ENCODE data around the gene SLC27A3. TPM values are rescaled to one million over a fixed set of nuclear protein-coding genes. Genes with fewer than 3 reads are reported as not detected.

The SLC27A3 gene
- total RNA-seq, 3 donors from 2014 or later (not counting 1 experiment from before 2014, with no cell fraction given) = 65.3 to 107 (median 89.8) TPM

DNA sequence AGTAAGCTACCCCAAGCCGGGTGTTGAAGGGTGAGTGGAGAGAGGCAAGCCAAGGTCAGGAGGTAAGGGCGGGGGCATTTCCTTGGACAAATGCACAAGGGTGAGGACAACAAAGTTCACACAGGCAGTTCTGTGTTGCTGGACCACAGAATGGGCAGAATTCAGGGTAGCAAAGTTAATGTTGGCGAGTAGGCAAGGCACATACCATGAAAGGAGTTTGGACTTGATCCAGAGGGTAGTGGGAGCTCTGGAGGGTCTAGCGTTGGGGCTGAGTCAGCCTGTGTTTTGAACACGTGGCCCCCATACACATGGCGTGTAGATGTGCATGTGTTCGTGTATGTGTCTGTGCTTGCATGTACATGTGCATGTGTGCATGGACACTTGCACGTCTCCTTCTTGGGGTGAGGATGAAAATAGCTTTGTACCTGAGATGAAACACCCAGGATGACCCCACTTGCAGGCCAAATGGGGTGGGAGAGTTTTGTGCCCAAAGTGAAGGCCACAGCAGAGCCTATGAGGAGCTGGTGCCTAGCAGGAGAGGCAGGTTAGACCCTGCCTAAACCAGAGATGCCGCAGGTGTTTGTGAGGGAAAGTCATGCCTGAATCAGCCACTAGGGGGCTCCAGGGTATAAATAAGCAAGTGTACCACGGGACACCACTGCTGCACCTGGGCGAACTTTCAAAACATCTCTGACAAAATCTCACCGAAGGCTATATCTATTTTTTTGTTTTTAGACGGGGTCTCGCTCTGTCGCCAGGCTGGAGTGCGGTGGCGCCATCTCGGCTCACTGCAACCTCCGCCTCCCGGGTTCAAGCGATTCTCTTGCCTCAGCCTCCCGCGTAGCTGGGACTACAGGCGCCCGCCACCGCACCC, 21.8 kb downstream of the SLC27A3 start:
- intact Hi-C loops (cut with micrococcal nuclease) = loop anchor here (1.0 kb wide), 2 partner anchors 149 to 189 kb away; partner anchors contain the start of genes DENND4B and RAB13
- Mint-ChIP-seq H3K4me1 (peaks cover 30 to 49% of the 10 kb centered on the region in 2 donors), H3K36me3 (no peaks in the 10 kb centered on the region), H3K4me3 (peak overlapping the region; percentile 56), H3K9me3 (no peaks in the 10 kb centered on the region), H3K27ac (peak overlapping the region in 1 of 2 donors; percentile 79), H3K27me3 (ENCODE audit: low read depth in 2 of 2) (no peaks in the 10 kb centered on the region)
- ATAC-seq (peak; percentile 80 to 95 (median 82)), DNase-seq (peak; percentile 76 to 92)
- peaks cover 44% of the 10 kb centered on the region for H3K4me1 ChIP-seq (ENCODE audit: control insufficient read depth, insufficient read depth, low read length)
- no peak overlapping the region for H3K27ac ChIP-seq (ENCODE audit: low read length)
- no peaks in the 10 kb centered on the region for H3K27me3 ChIP-seq (ENCODE audit: control insufficient read depth, insufficient read depth, low read length)
- 67% methylated on average over 26 of the region's 26 CpGs for WGBS (ENCODE audit: insufficient coverage)
- H3K36me3 ChIP-seq (ENCODE audit: control insufficient read depth, insufficient read depth, low read length) = no peaks in the 10 kb centered on the region
- H3K4me3 ChIP-seq (ENCODE audit: low read length) = no peak overlapping the region
- TF ChIP-seq, protein P1, sequence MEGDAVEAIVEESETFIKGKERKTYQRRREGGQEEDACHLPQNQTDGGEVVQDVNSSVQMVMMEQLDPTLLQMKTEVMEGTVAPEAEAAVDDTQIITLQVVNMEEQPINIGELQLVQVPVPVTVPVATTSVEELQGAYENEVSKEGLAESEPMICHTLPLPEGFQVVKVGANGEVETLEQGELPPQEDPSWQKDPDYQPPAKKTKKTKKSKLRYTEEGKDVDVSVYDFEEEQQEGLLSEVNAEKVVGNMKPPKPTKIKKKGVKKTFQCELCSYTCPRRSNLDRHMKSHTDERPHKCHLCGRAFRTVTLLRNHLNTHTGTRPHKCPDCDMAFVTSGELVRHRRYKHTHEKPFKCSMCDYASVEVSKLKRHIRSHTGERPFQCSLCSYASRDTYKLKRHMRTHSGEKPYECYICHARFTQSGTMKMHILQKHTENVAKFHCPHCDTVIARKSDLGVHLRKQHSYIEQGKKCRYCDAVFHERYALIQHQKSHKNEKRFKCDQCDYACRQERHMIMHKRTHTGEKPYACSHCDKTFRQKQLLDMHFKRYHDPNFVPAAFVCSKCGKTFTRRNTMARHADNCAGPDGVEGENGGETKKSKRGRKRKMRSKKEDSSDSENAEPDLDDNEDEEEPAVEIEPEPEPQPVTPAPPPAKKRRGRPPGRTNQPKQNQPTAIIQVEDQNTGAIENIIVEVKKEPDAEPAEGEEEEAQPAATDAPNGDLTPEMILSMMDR (IDR thresholded peaks at IDR 0.05) = peak; percentile 82
- H3K9me3 ChIP-seq (ENCODE audit: control insufficient read depth, insufficient read depth, low read length) = no peaks in the 10 kb centered on the region

DNA sequence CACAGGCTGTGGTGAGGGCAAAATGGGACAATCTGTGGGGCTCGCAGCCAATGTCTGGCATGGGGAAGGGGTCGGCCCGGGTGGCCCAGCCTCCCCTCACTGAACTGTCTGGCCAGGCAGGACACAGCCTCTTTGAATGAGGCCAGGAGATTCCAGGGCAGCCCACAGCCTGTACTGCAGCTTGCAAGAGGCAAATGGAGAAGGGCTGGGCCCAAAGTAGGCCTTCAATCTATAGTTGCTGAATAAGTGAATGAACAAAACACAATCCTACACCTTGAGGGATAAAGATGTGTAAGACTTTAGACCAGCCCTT, 23.2 kb downstream of the SLC27A3 start:
- no peaks in the 10 kb centered on the region for H3K36me3 Mint-ChIP-seq

DNA sequence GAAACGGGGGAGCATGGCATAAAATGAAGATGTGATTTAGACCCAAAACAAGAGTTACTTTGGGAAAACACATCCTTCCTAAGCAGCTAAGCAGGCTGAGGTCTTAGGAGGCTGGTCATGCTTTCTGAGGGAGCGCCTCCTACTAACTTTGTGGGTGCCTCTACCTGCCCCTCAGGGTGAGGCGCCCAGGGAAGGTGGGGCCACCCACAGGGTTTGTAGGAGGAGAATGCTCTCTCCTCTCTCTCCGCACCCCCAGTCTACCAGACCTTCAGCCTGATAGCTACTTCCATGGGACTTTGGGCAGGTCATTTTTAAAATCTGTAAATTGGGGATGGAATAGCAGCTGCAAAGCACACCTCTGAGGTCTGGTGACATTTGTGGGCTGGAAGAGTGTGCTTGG, 23.8 kb downstream of the SLC27A3 start:
- Histone ChIP-seq H3K4me3 (ENCODE audit: low read length) (no peak overlapping the region), H3K4me1 (ENCODE audit: control insufficient read depth, insufficient read depth, low read length) (peaks cover 52% of the 10 kb centered on the region), H3K9me3 (ENCODE audit: control insufficient read depth, insufficient read depth, low read length) (no peaks in the 10 kb centered on the region), H3K27ac (ENCODE audit: low read length) (no peak overlapping the region), H3K27me3 (ENCODE audit: control insufficient read depth, insufficient read depth, low read length) (no peaks in the 10 kb centered on the region), H3K36me3 (ENCODE audit: control insufficient read depth, insufficient read depth, low read length) (no peaks in the 10 kb centered on the region)
- Mint-ChIP-seq H3K9me3 (no peaks in the 10 kb centered on the region), H3K27me3 (ENCODE audit: low read depth in 2 of 2) (no peaks in the 10 kb centered on the region), H3K36me3 (no peaks in the 10 kb centered on the region), H3K4me1 (peaks cover 26 to 54% of the 10 kb centered on the region in 2 donors), H3K27ac (peak overlapping the region in 1 of 2 donors; percentile 11), H3K4me3 (no peak overlapping the region)
- DNase-seq (no peak), ATAC-seq (no peak)
- intact Hi-C loops (cut with micrococcal nuclease) = no loop called here
- WGBS (ENCODE audit: insufficient coverage) = 88% methylated on average over 2 of the region's 4 CpGs
- TF ChIP-seq, protein P1 (IDR thresholded peaks at IDR 0.05) = no peak

More for the DNA sequence above, 23.2 kb downstream of the SLC27A3 start:
- peaks cover 20 to 50% of the 10 kb centered on the region in 2 donors for H3K4me1 Mint-ChIP-seq
- Histone ChIP-seq H3K4me3 (ENCODE audit: low read length) (no peak overlapping the region), H3K27ac (ENCODE audit: low read length) (no peak overlapping the region), H3K36me3 (ENCODE audit: control insufficient read depth, insufficient read depth, low read length) (no peaks in the 10 kb centered on the region), H3K27me3 (ENCODE audit: control insufficient read depth, insufficient read depth, low read length) (no peaks in the 10 kb centered on the region), H3K9me3 (ENCODE audit: control insufficient read depth, insufficient read depth, low read length) (no peaks in the 10 kb centered on the region), H3K4me1 (ENCODE audit: control insufficient read depth, insufficient read depth, low read length) (peaks cover 49% of the 10 kb centered on the region)
- H3K9me3 Mint-ChIP-seq = no peaks in the 10 kb centered on the region
- WGBS (ENCODE audit: insufficient coverage) = 95% methylated on average over 3 of the region's 3 CpGs
- intact Hi-C loops (cut with micrococcal nuclease) = no loop called here
- H3K4me3 Mint-ChIP-seq = no peak overlapping the region
- no peak for DNase-seq
- TF ChIP-seq, protein P1 (IDR thresholded peaks at IDR 0.05) = no peak
- H3K27me3 Mint-ChIP-seq (ENCODE audit: low read depth in 2 of 2) = no peaks in the 10 kb centered on the region
- peak overlapping the region in 1 of 2 donors; percentile 11 for H3K27ac Mint-ChIP-seq
- no peak for ATAC-seq

All from natural killer cell (primary cell).